Nephron (organoid): ENCODE results near the gene CST11.

Experiments used
- H3K27ac Mint-ChIP-seq, 3 experiments: 2 replicates each; pipeline ENCODE4 v1.8.0; 2020; ENCODE audit warnings: mixed read lengths in 3 of 3, mild to moderate bottlenecking in 2 of 3, moderate library complexity in 1 of 3
- H3K27me3 Mint-ChIP-seq: 2 replicates; pipeline ENCODE4 v1.8.0; 2021; ENCODE audit warnings: low read depth, mild to moderate bottlenecking, moderate library complexity, mixed read lengths
- H3K36me3 Mint-ChIP-seq: 2 replicates; pipeline ENCODE4 v1.8.0; 2020; ENCODE audit warnings: low read depth, mixed read lengths
- H3K4me1 Mint-ChIP-seq: 2 replicates; pipeline ENCODE4 v1.8.0; 2020; ENCODE audit warnings: mixed read lengths
- H3K4me3 Mint-ChIP-seq, 3 experiments: 2 replicates each; pipeline ENCODE4 v1.8.0; 2020; ENCODE audit warnings: mild to moderate bottlenecking in 3 of 3, mixed read lengths in 3 of 3, moderate library complexity in 2 of 3
- H3K9me3 Mint-ChIP-seq: 2 replicates; pipeline ENCODE4 v1.8.0; 2020; ENCODE audit warnings: mixed read lengths
- CTCF ChIP-seq, 3 experiments: fragments of 200-600 bp; sonication (generic); IDR thresholded peaks; one replicate each; pipeline ENCODE4 v1.5.0; 2021; ENCODE audit warnings: antibody characterized with exemption in 3 of 3; ENCODE audit not compliant: unreplicated experiment in 3 of 3

CST11 gene

GRCh38 chr20:23452776-23453175, at the start of gene CST11:
CST11 (minus strand) TSS chr20:23452876; CDS start chr20:23452811, 65 bp downstream.
- Mint-ChIP-seq H3K36me3 (no peaks in the 10 kb centered on the region), H3K27ac (no peak within 1 kb of the TSS), H3K9me3 (peaks cover 2% of the 10 kb centered on the region), H3K4me3 (no peak within 1 kb of the TSS), H3K27me3 (peaks cover 10% of the 10 kb centered on the region), H3K4me1 (no peaks in the 10 kb centered on the region)
- TF ChIP-seq CTCF (IDR thresholded peaks at IDR 0.05; ENCODE audit: unreplicated experiment in 3 of 3): no peak

- Mint-ChIP-seq H3K36me3 (no peaks in the 10 kb centered on the region), H3K4me3 (no peak overlapping the region), H3K27ac (no peak overlapping the region), H3K9me3 (no peaks in the 10 kb centered on the region), H3K4me1 (no peaks in the 10 kb centered on the region), H3K27me3 (peaks cover 3% of the 10 kb centered on the region)
- TF ChIP-seq CTCF (IDR thresholded peaks at IDR 0.05; ENCODE audit: unreplicated experiment in 3 of 3): no peak
Observed at GRCh38 chr20:23501926-23502325, 49.2 kb upstream of the CST11 start.

- H3K9me3 Mint-ChIP-seq: no peaks in the 10 kb centered on the region
- H3K36me3 Mint-ChIP-seq: no peaks in the 10 kb centered on the region
- H3K4me3 Mint-ChIP-seq: no peak overlapping the region
- H3K27ac Mint-ChIP-seq: no peak overlapping the region
- TF ChIP-seq CTCF (IDR thresholded peaks at IDR 0.05; ENCODE audit: unreplicated experiment in 3 of 3): no peak
- no peaks in the 10 kb centered on the region for H3K4me1 Mint-ChIP-seq
- H3K27me3 Mint-ChIP-seq: peaks cover 8% of the 10 kb centered on the region
Observed at GRCh38 chr20:23497536-23497935, 44.9 kb upstream of the CST11 start.

- Mint-ChIP-seq H3K4me3 (no peak overlapping the region), H3K27me3 (peaks cover 7% of the 10 kb centered on the region), H3K9me3 (no peaks in the 10 kb centered on the region), H3K4me1 (no peaks in the 10 kb centered on the region), H3K36me3 (no peaks in the 10 kb centered on the region), H3K27ac (no peak overlapping the region)
- no peak for TF ChIP-seq CTCF (IDR thresholded peaks at IDR 0.05; ENCODE audit: unreplicated experiment in 3 of 3)
Observed at GRCh38 chr20:23493172-23493772, 40.6 kb upstream of the CST11 start.

GRCh38 chr20:23492292-23492691, 39.6 kb upstream of the CST11 start:
- H3K9me3 Mint-ChIP-seq: no peaks in the 10 kb centered on the region
- no peak for TF ChIP-seq CTCF (IDR thresholded peaks at IDR 0.05; ENCODE audit: unreplicated experiment in 3 of 3)
- no peak overlapping the region for H3K4me3 Mint-ChIP-seq
- H3K4me1 Mint-ChIP-seq: no peaks in the 10 kb centered on the region
- no peaks in the 10 kb centered on the region for H3K36me3 Mint-ChIP-seq
- H3K27me3 Mint-ChIP-seq: peaks cover 7% of the 10 kb centered on the region
- H3K27ac Mint-ChIP-seq: no peak overlapping the region

GRCh38 chr20:23490817-23491216, 38.1 kb upstream of the CST11 start, which contains the start of gene CST8:
CST8 (plus strand) TSS chr20:23491117; CDS start chr20:23491668, 551 bp downstream.
- H3K4me3 Mint-ChIP-seq: no peak within 1 kb of the TSS
- no peaks in the 10 kb centered on the region for H3K4me1 Mint-ChIP-seq
- no peaks in the 10 kb centered on the region for H3K36me3 Mint-ChIP-seq
- no peak within 1 kb of the TSS for H3K27ac Mint-ChIP-seq
- peaks cover 7% of the 10 kb centered on the region for H3K27me3 Mint-ChIP-seq
- TF ChIP-seq CTCF (IDR thresholded peaks at IDR 0.05; ENCODE audit: unreplicated experiment in 3 of 3): no peak
- no peaks in the 10 kb centered on the region for H3K9me3 Mint-ChIP-seq
